AG09309 (cell line): ENCODE measurements around the gene NSUN2.
"Not testable (repeated sequence)": the region's sequence is repeated elsewhere in the genome, so short reads cannot be mapped to it uniquely, and the experiment has no call there.

Experiments
- DNase-seq: peaks from one replicate; pipeline ENCODE4 v3.0.0-alpha.2; 2010; ENCODE audit warnings: low read depth
- H3K4me3 ChIP-seq: 2 replicates; pipeline ENCODE4 v1.5.1; 2011; ENCODE audit warnings: mild to moderate bottlenecking, low read depth, low read length, moderate library complexity; ENCODE audit not compliant: control insufficient read depth
- CTCF ChIP-seq: IDR thresholded peaks from 2 replicates; pipeline ENCODE4 v1.5.1; 2011; ENCODE audit warnings: mild to moderate bottlenecking, low read depth, low read length, inconsistent platforms; ENCODE audit not compliant: insufficient read depth, control insufficient read depth; ENCODE audit errors: missing control alignments

The NSUN2 gene

GRCh38 chr5:6576861-6577501 lies 55.9 kb downstream of the NSUN2 start:
- peak; percentile 21 for DNase-seq

GRCh38 chr5:6574537-6575245 lies 58.2 kb downstream of the NSUN2 start:
- TF ChIP-seq CTCF = no peak
- DNase-seq = no peak
- H3K4me3 ChIP-seq = no peak overlapping the region

More at GRCh38 chr5:6576861-6577501, 55.9 kb downstream of the NSUN2 start:
- H3K4me3 ChIP-seq = no peak overlapping the region
- TF ChIP-seq CTCF = peak; percentile 70

- H3K4me3 ChIP-seq = no peak overlapping the region
- DNase-seq = no peak
- TF ChIP-seq CTCF = no peak
Observed at GRCh38 chr5:6574111-6574510, 58.7 kb downstream of the NSUN2 start.

GRCh38 chr5:6573651-6574101 lies 59.2 kb downstream of the NSUN2 start:
- no peak for DNase-seq
- H3K4me3 ChIP-seq = no peak overlapping the region
- TF ChIP-seq CTCF = no peak

- TF ChIP-seq CTCF = no peak
- H3K4me3 ChIP-seq = no peak overlapping the region
- no peak for DNase-seq
Observed at GRCh38 chr5:6572825-6573380, 59.9 kb downstream of the NSUN2 start.

- DNase-seq = no peak
- TF ChIP-seq CTCF = no peak
- no peak overlapping the region for H3K4me3 ChIP-seq
Observed at GRCh38 chr5:6572086-6572824, 60.6 kb downstream of the NSUN2 start.

- not testable (repeated sequence) for DNase-seq, H3K4me3 ChIP-seq
Observed at GRCh38 chr5:6571607-6572006, 61.2 kb downstream of the NSUN2 start.
